ENCODE results near the gene SH3GLB2. TPM values are rescaled to one million over a fixed set of nuclear protein-coding genes. Genes with fewer than 3 reads are reported as not detected.

The SH3GLB2 gene
- total RNA-seq, 1 experiment from 2014 or later = 184 TPM

DNA sequence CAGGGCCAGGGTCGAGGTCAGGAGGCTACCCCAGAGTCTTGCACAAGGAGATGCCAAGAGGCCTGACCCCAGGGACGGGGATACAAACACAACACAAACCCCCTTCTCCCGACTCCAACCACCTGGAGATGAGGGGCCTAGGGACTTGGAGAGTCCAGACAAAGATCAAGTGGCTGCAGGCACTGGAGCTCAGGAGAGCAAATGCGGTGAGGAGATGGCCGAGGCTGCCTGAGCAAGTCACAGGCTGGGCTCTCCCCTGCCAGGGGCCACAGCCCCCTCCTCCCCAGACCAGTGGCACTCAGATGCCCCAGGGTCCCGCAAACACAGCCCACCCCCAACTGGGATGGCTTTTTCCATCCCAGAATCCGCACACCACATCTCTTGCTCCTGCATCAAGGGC, 15.8 kb downstream of the SH3GLB2 start:
- H3K9me2 ChIP-seq (ENCODE audit: insufficient read depth) = no peaks in the 10 kb centered on the region
- H3K36me3 ChIP-seq (ENCODE audit: low read depth) = peaks cover 11% of the 10 kb centered on the region; the same call in 1 of the 2 replicates
- intact Hi-C loops (cut with micrococcal nuclease; ENCODE audit: unreplicated experiment) = no loop called here
- H3K27me3 ChIP-seq (ENCODE audit: insufficient read depth, low read depth) = no peaks in the 10 kb centered on the region
- no peak overlapping the region for H3K4me2 ChIP-seq
- no peaks in the 10 kb centered on the region for H3K4me1 ChIP-seq (replicated peaks; ENCODE audit: insufficient read depth)
- CTCF ChIA-PET = no interaction called here
- H3K27ac ChIP-seq = no peak overlapping the region
- H3K9me3 ChIP-seq (ENCODE audit: insufficient read depth, low read depth) = no peaks in the 10 kb centered on the region
- H4K20me1 ChIP-seq (ENCODE audit: insufficient read depth) = peaks cover 12% of the 10 kb centered on the region
- TF ChIP-seq EZH2 (IDR thresholded peaks at IDR 0.05; ENCODE audit: low read depth) = no peak
- TF ChIP-seq, protein P1, sequence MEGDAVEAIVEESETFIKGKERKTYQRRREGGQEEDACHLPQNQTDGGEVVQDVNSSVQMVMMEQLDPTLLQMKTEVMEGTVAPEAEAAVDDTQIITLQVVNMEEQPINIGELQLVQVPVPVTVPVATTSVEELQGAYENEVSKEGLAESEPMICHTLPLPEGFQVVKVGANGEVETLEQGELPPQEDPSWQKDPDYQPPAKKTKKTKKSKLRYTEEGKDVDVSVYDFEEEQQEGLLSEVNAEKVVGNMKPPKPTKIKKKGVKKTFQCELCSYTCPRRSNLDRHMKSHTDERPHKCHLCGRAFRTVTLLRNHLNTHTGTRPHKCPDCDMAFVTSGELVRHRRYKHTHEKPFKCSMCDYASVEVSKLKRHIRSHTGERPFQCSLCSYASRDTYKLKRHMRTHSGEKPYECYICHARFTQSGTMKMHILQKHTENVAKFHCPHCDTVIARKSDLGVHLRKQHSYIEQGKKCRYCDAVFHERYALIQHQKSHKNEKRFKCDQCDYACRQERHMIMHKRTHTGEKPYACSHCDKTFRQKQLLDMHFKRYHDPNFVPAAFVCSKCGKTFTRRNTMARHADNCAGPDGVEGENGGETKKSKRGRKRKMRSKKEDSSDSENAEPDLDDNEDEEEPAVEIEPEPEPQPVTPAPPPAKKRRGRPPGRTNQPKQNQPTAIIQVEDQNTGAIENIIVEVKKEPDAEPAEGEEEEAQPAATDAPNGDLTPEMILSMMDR (conservative IDR thresholded peaks at IDR 0.05) = no peak
- DNase-seq = no peak
- no TSS peak for BruUV-seq (replicated peaks)
- H3F3A ChIP-seq (ENCODE audit: insufficient read depth, low read depth) = peaks cover 12% of the 10 kb centered on the region; the same call in 1 of the 2 replicates
- H2AFZ ChIP-seq = no peak overlapping the region
- POLR2A ChIA-PET (ENCODE audit: unreplicated experiment) = no interaction called here
- no peak overlapping the region for H3K4me3 ChIP-seq
- H3K79me2 ChIP-seq (ENCODE audit: low read depth) = no peaks in the 10 kb centered on the region

DNA sequence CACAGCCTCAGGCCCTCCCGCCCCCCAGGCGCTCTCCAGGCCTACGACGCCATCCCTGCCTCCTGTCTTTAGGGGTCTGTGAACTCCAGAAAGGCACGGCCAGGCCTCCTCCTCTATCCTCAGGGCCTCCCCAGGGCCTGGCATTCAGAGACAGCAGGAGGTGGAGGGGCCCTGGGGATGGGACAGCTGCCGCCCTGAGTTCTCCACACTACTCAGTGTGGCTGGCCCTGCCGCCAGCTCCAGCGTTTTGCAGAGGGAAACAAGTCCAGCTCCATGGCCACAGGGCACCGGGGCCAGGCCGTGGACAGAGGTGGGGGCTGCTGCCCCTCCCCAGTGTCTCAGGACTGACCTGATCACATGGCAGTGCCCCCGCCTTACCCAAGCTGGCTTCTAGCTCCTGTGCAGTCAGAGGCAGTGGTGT, 16.4 kb downstream of the SH3GLB2 start:
- no peak overlapping the region for H3K27ac ChIP-seq
- no peaks in the 10 kb centered on the region for H3K27me3 ChIP-seq (ENCODE audit: insufficient read depth, low read depth)
- H3K79me2 ChIP-seq (ENCODE audit: low read depth) = no peaks in the 10 kb centered on the region
- peaks cover 16% of the 10 kb centered on the region; the same call in 1 of the 2 replicates for H3F3A ChIP-seq (ENCODE audit: insufficient read depth, low read depth)
- TF ChIP-seq EZH2 (IDR thresholded peaks at IDR 0.05; ENCODE audit: low read depth) = no peak
- TF ChIP-seq, protein P1 (conservative IDR thresholded peaks at IDR 0.05) = no peak
- no peak for DNase-seq
- peaks cover 10% of the 10 kb centered on the region; the same call in 1 of the 2 replicates for H3K36me3 ChIP-seq (ENCODE audit: low read depth)
- no peaks in the 10 kb centered on the region for H3K4me1 ChIP-seq (replicated peaks; ENCODE audit: insufficient read depth)
- no peaks in the 10 kb centered on the region for H3K9me3 ChIP-seq (ENCODE audit: insufficient read depth, low read depth)
- H4K20me1 ChIP-seq (ENCODE audit: insufficient read depth) = peaks cover 12% of the 10 kb centered on the region
- ChIA-PET POLR2A (ENCODE audit: unreplicated experiment) (no interaction called here), CTCF (interaction anchor here (0.6 kb wide), 1 partner anchor 8 kb away, joined by 7 read pairs; no protein-coding TSS in a partner anchor)
- intact Hi-C loops (cut with micrococcal nuclease; ENCODE audit: unreplicated experiment) = no loop called here
- no peak overlapping the region for H3K4me3 ChIP-seq
- no TSS peak for BruUV-seq (replicated peaks)
- H2AFZ ChIP-seq = no peak overlapping the region
- H3K9me2 ChIP-seq (ENCODE audit: insufficient read depth) = no peaks in the 10 kb centered on the region
- H3K4me2 ChIP-seq = no peak overlapping the region

DNA sequence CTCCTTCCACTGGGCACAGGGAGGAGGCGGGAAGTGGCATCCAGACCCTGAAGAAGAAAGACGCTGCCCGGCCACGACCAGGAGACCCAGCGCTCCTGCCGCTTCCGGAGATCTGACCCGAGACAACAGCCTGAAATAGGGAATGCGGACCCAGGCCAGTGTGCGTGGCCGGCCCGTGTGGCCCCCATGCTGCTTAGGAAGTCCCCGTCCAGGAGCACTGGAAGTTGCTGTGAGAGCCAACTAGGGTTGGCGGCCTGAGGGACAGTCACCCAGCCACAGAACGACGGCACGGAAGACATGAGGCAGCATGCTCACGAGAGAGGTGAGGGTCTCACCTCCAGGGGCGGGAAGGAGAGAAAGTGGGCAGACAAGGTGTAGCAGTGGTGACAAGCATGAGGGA, 17.0 kb downstream of the SH3GLB2 start:
- Histone ChIP-seq H3F3A (ENCODE audit: insufficient read depth, low read depth) (peaks cover 21% of the 10 kb centered on the region; the same call in 1 of the 2 replicates), H3K4me2 (no peak overlapping the region), H3K27me3 (ENCODE audit: insufficient read depth, low read depth) (no peaks in the 10 kb centered on the region), H3K27ac (no peak overlapping the region), H3K9me3 (ENCODE audit: insufficient read depth, low read depth) (no peaks in the 10 kb centered on the region), H3K4me1 (replicated peaks; ENCODE audit: insufficient read depth) (no peaks in the 10 kb centered on the region), H3K36me3 (ENCODE audit: low read depth) (peaks cover 10% of the 10 kb centered on the region; the same call in 1 of the 2 replicates), H4K20me1 (ENCODE audit: insufficient read depth) (peaks cover 12% of the 10 kb centered on the region), H2AFZ (no peak overlapping the region), H3K9me2 (ENCODE audit: insufficient read depth) (no peaks in the 10 kb centered on the region), H3K79me2 (ENCODE audit: low read depth) (no peaks in the 10 kb centered on the region), H3K4me3 (no peak overlapping the region)
- intact Hi-C loops (cut with micrococcal nuclease; ENCODE audit: unreplicated experiment) = no loop called here
- TF ChIP-seq, protein P1 (conservative IDR thresholded peaks at IDR 0.05) = no peak
- DNase-seq = no peak
- POLR2A ChIA-PET (ENCODE audit: unreplicated experiment) = no interaction called here
- CTCF ChIA-PET = interaction anchor here (0.6 kb wide), 1 partner anchor 7 kb away, joined by 7 read pairs; no protein-coding TSS in a partner anchor
- no TSS peak for BruUV-seq (replicated peaks)

All from PC-9 (cell line).